GM11168 (cell line): ENCODE results near the gene RGS17.
"Not testable (repeated sequence)": the region's sequence is repeated elsewhere in the genome, so short reads cannot be mapped to it uniquely, and the experiment has no call there.

Source experiments
- in situ Hi-C: fragments of 300-500 bp; cut with MboI; formaldehyde crosslinking; loops from one replicate; pipeline ENCODE4 v1.12.0; 2022; ENCODE audit warnings: low sequenced_read_pairs; ENCODE audit not compliant: unreplicated experiment

The RGS17 gene

DNA sequence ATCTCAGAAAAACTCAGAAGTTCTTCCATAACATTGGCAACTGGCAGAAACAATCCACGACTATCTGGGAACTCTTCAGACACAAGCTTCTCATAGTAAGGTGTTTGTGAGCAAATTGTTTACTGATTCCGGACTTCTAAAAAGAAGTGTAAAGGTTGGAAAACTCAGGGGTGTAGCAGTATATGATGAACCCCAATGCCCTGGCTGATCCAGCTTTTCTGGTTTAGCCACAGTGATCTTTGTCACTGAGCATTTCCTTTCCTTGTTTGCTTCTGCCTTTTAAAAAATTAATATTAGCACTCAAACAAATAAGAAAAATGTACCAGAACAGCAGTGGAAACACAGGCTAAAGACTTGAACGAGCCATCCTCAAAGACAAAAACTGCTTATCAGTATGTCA lies 4.9 kb downstream of the RGS17 start:
- in situ Hi-C loops, result no loop called here

DNA sequence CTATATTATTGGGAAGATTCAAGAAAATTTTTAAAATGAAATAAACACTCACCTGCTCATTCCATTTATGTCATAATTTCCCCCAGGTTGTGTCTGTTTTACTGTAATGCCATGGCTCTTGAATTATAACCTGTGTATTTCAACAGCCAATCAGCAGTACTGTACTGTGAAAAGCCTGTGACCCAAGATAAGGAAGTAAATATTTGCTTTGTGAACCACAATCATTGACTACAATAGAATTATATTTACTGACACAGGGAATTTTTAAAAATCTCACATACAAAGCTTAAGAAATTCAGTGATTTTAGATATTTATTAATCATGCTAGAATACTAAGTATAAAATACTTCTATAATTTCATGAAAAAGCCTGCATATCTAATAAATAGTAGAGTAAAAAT lies 6.0 kb downstream of the RGS17 start:
- in situ Hi-C loops, result no loop called here

DNA sequence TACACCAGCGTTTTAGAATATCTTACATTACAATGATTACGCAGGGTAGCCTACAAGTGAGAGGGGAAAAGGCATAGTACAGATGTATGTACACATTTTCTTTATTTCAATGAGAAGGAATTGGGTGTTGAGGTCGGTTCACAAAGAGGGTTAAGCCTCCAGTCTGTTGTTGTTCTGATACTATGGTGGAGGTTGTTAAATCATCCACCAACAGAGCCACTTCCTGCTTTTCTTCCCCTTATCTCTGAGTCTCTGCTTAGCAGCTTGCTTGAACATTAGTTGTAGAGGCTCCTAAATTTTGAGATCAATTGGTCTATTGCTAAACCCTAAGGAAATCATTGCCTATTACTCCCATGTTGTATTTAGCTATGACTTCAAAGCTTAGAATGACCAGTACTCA lies 7.3 kb downstream of the RGS17 start:
- in situ Hi-C loops, result no loop called here

DNA sequence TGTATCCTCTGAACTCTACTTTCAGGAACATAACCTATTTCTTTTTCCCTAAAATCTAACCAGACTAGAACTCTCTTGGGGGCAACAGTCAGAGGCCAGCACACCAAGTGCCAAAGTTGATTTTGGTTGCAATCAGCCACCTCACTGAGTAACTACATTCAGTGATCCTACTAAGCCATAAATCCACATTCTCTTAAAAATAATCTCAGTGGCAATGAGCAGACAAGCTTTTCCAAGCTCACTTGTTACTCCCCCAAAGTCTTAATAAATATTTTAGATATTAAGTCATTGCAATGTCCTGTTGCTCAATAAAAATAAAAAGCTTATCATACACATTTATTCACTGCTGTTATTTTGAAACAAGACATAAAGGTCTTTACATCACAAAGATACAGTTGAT lies 9.8 kb downstream of the RGS17 start:
- in situ Hi-C loops, result no loop called here

DNA sequence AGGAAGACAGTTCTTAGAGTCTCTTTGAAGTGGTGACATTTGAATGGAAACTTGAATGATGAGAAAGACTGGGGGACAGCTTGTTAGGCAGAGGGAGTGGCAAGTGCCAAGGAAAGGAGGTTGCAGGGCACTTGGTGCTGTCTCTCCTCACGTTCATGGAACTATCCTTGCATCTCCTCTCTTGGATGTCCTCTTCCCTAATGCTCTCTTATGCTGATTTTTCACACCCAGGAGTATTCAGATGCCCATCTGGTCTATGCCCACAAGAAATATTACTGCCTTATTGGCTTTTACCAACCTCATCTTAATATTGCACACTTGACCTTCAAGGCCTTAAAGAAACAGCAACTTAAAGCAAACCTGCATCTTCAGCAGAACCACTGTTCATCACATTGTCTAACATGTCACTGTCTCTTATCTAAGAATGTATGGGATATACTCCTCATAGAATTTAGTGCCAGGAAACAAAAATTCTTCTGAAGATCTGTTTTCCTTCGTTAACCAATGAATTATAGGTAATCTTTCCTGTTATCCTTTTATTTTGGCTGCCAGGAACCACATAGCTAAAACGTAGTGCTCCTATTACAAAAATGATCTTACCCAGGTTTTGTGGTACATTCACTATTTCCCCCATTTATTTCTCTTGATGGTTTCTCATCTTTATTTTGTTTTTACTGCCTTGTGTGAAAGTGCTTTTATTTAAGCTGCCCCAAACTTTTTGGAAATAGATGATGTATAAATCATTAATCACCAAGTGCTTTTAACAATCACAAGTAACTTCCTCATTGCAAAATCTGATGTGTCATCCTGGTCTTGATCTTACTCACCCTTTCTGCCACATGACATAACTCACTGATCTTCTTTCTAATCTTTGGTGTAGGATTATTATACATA lies 12.8 kb downstream of the RGS17 start:
- in situ Hi-C loops, result no loop called here

- in situ Hi-C loops, result not testable (repeated sequence)
Measured at GRCh38 chr6:153111082-153111481, 20.0 kb downstream of the RGS17 start.

DNA sequence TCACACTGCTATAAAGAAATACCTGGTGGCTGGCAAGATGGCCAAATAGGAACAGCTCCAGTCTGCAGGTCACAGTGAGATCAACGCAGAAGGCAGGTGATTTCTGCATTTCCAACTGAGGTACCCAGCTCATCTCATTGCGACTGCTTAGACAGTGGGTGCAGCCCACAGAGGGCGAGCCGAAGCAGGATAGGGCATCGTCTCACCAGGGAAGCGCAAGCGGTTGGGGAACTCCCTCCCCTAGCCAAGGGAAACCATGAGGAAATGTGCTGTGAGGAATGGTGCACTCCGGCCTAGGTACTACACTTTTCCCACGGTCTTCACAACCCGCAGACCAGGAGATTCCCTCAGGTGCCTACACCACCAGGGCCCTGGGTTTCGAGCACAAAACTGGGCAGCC lies 20.5 kb downstream of the RGS17 start:
- in situ Hi-C loops, result not testable (repeated sequence)

DNA sequence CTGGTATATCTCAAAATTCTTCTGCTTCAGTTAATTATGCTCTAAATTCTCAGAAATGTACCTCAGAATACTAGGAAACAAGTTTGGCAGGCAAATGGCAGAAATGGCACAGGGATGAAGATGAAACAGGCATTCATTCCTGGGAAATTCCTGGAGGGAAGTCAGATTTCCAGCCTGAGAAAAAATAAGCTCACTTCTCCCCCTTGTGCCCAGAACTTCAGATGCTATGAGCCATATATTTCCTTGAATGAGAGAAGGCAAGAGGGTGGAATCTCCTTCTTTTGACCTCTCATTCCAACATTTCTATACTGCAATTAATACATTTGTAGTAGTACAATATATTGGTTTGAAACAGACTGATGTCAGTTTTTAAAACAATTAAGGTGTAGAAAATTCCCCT lies 22.8 kb downstream of the RGS17 start:
- in situ Hi-C loops, result no loop called here

DNA sequence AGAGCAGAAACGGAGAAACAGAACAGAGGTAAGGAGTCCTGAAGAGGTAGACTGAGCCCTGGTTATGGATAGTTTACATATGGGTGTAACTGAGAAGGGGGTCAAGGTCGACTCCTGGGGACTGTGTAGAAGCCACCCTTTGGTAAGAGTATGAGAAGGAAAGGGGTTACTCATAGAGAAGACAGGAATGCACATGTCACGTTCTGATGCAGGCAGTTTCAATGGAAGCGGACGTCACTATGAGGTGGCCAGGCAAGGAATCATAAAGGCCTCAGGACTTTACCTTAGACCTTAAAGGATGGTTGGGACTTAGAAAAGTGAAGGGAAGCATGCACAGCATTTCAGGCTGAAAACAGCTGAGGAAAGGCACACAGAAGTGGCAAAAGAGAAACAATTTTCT lies 25.1 kb downstream of the RGS17 start:
- in situ Hi-C loops, result no loop called here

GRCh38 chr6:153104220-153104619 lies 26.9 kb downstream of the RGS17 start:
- in situ Hi-C loops, result no loop called here

DNA sequence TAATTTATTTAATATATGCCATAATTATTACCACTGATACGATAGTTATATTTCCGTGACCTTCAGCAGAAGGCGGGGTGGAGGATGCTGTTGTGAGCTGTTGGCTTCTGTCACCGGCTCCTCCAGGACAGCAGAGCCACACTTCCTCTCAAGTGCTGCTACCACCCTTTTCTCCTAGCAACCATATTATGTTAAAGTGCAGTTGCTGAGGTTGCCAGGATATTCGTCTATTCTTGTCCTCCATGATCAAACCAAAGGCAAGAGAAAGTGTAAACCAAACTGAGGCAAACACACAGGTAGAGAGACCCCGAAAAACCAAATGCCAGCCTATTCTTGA lies 27.8 kb downstream of the RGS17 start:
- in situ Hi-C loops, result no loop called here

DNA sequence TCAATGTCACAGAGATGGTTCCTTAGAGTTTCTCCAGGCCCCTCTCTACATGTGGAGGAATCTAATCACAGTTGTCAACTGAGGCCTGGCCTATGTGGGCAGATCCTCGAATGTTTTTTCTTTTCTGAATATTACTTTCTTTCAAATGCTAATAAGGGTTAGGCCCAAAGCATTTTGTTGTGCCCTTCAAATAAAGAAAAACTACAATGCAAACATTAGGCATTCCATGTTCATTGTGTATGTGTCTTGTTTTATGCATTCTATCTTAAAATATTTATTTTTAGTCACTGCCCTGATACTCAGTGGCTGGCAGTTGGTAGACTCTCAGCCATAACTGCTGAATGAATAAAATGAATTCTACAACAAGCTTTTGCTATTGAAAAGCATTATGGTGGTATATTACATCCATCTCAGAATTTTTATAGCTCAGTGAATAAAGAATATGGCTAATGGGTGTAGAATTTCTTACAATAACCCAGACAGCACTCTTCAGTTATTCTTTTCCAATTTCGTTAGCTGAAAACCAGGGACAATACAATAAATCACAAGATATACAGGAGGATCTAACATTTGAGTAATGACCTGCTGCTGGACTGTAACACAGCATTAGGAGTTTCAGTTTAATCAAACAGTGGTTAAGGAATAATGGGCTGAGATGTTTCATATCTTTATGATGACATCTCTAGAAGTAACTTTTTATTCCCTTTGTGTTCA lies 28.3 kb downstream of the RGS17 start:
- in situ Hi-C loops, result no loop called here

GRCh38 chr6:153101461-153101860 lies 29.6 kb downstream of the RGS17 start:
- in situ Hi-C loops, result no loop called here

GRCh38 chr6:153099636-153100035 lies 31.4 kb downstream of the RGS17 start:
- in situ Hi-C loops, result no loop called here

GRCh38 chr6:153096792-153097191 lies 34.3 kb downstream of the RGS17 start:
- in situ Hi-C loops, result no loop called here

DNA sequence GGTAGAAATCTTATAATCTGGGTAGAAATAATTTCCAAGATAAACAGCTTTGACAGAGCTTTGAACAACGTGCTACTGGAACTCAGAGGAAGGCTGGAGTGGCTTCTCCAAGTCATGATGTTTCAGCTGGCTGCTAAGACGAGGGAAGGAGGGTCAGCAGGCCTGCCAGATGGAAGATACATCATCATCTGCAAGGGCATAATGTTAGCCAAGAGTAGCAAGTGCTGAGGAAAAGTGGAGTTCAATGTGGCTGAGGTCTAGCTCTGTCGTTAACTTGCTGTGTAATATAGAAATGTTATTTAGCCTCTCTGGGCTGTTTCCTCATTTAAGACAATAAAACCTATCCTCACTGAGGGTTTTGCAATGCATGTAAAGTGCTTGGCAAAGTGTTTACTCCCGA lies 35.1 kb downstream of the RGS17 start:
- in situ Hi-C loops, result no loop called here

- in situ Hi-C loops, result no loop called here
Measured at GRCh38 chr6:153092082-153093013, 38.7 kb downstream of the RGS17 start.

- in situ Hi-C loops, result no loop called here
Measured at GRCh38 chr6:153090241-153090930, 40.7 kb downstream of the RGS17 start.

DNA sequence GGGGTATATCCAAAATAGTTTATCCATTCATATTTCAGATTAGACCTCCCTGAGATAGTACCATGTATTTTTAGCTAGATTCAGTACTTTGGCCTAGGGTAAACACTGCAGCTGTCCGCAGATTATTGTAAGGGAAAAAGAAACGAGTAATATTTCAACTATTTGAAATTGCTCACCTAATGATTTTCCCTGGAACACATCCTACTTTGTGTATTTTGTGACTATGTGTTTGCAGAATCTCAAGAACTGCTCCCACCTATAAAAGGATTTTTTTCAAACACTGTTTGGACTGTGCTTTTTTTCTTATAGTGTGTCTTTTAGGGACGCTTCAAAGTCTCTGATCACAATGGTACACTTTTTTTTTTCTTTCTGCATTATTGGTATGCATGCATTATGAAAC lies 42.3 kb downstream of the RGS17 start:
- in situ Hi-C loops, result no loop called here

GRCh38 chr6:153087436-153087835 lies 43.6 kb downstream of the RGS17 start:
- in situ Hi-C loops, result no loop called here
